H1 (cell line): ENCODE data around the gene PAK1IP1. TPM values are rescaled to one million over a fixed set of nuclear protein-coding genes. Genes with fewer than 3 reads are reported as not detected.
A peak's percentile ranks its signal among the peaks of the same experiment; 100 is the strongest.

Experiments used
- CTCF ChIA-PET: fragments of 300-600 bp; sonication (Branson Sonifier 250); formaldehyde crosslinking; loops from one replicate; lab custom pipeline; 2021; ENCODE audit not compliant: partially characterized antibody; lab: Charles Lee
- POLR2A ChIA-PET: fragments of 300-600 bp; sonication (Branson Sonifier 250); formaldehyde crosslinking; loops from one replicate; lab custom pipeline; 2021; ENCODE audit warnings: inconsistent platforms; ENCODE audit not compliant: partially characterized antibody; lab: Charles Lee
- DNase-seq, 2 experiments: peaks; one replicate each; pipeline versions ENCODE4 v3.0.0 to v3.0.0-alpha.2; 2010 to 2022; ENCODE audit warnings: low spot score in 2 of 2, low read depth in 1 of 2, mixed read lengths in 1 of 2
- FAIRE-seq: peaks from 2 replicates; lab custom pipeline; 2011; peaks lifted over from hg19 to GRCh38; lab: Jason Lieb, UNC
- H2AFZ ChIP-seq: 2 replicates; pipeline ENCODE4 v1.8.1; 2012; ENCODE audit warnings: low read length, inconsistent platforms
- H2AK5ac ChIP-seq: 2 replicates; pipeline ENCODE4 v1.6.1; 2013; ENCODE audit warnings: low read depth, low read length
- H2BK120ac ChIP-seq: replicated peaks from 2 replicates; pipeline ENCODE3; 2013; ENCODE audit warnings: low read depth, low read length, inconsistent platforms
- H2BK12ac ChIP-seq: 2 replicates; pipeline ENCODE4 v1.6.1; 2013; ENCODE audit warnings: low read depth, low read length
- H2BK15ac ChIP-seq: 2 replicates; pipeline ENCODE4 v1.6.1; 2013; ENCODE audit warnings: low read length
- H2BK20ac ChIP-seq: 2 replicates; pipeline ENCODE4 v1.6.1; 2013; ENCODE audit warnings: low read length
- H2BK5ac ChIP-seq: 2 replicates; pipeline ENCODE4 v1.6.1; 2013; ENCODE audit warnings: low read depth, low read length
- H3K14ac ChIP-seq: 2 replicates; pipeline ENCODE4 v1.6.1; 2013; ENCODE audit warnings: inconsistent platforms; ENCODE audit not compliant: insufficient read length
- H3K18ac ChIP-seq: 2 replicates; pipeline ENCODE4 v1.6.1; 2013; ENCODE audit warnings: low read length; ENCODE audit errors: extremely low read depth
- H3K23ac ChIP-seq: 2 replicates; pipeline ENCODE4 v1.6.1; 2013; ENCODE audit warnings: inconsistent platforms; ENCODE audit not compliant: insufficient read length
- H3K23me2 ChIP-seq: 2 replicates; pipeline ENCODE4 v1.6.1; 2013; ENCODE audit warnings: low read depth, low read length
- H3K27ac ChIP-seq: 2 replicates; pipeline ENCODE4 v1.6.1; 2011; ENCODE audit warnings: low read depth, low read length, inconsistent platforms
- H3K27me3 ChIP-seq, 4 experiments: replicated peaks in 1 of 4; 1 replicate in 1 of 4; 2 replicates in 3 of 4; pipeline versions ENCODE4 v1.6.1 to v1.8.1; 2011 to 2013; ENCODE audit warnings: low read length in 3 of 4, mild to moderate bottlenecking in 3 of 4, inconsistent platforms in 2 of 4, mixed read lengths in 2 of 4, moderate library complexity in 1 of 4; ENCODE audit not compliant: control insufficient read depth in 3 of 4, insufficient read depth in 3 of 4; ENCODE audit errors: extremely low read depth in 1 of 4
- H3K36me3 ChIP-seq, 4 experiments: 2 replicates each; pipeline versions ENCODE4 v1.6.1 to v1.8.1; 2011 to 2013; ENCODE audit warnings: mild to moderate bottlenecking in 4 of 4, low read length in 3 of 4, moderate library complexity in 2 of 4, control low read depth in 1 of 4, inconsistent platforms in 1 of 4; ENCODE audit not compliant: insufficient read depth in 4 of 4, control insufficient read depth in 2 of 4
- H3K4ac ChIP-seq: replicated peaks from 2 replicates; pipeline ENCODE3; 2013; ENCODE audit warnings: low read length, low read depth, mixed read lengths, inconsistent platforms; ENCODE audit not compliant: insufficient read length
- H3K4me1 ChIP-seq, 4 experiments: replicated peaks in 1 of 4; 1 replicate in 1 of 4; 2 replicates in 3 of 4; pipeline versions ENCODE4 v1.6.1 to v1.8.1; 2011 to 2013; ENCODE audit warnings: low read length in 3 of 4, inconsistent platforms in 2 of 4, mixed read lengths in 1 of 4; ENCODE audit not compliant: insufficient read depth in 4 of 4, control insufficient read depth in 3 of 4
- H3K4me2 ChIP-seq, 2 experiments: 2 replicates each; pipeline versions ENCODE4 v1.6.1 to v1.8.1; 2011 to 2013; ENCODE audit warnings: low read depth in 2 of 2, low read length in 2 of 2, control low read depth in 1 of 2, inconsistent platforms in 1 of 2, mild to moderate bottlenecking in 1 of 2; ENCODE audit not compliant: insufficient read depth in 1 of 2
- H3K4me3 ChIP-seq, 4 experiments: fragments of 200-600, 300-600 bp in 1 of 4; sonication (generic), shearing (Covaris generic), sonication (Bioruptor Twin) in 1 of 4; 2 replicates each; pipeline versions ENCODE4 v1.5.1 to v1.8.1; 2011 to 2016; ENCODE audit warnings: low read length in 4 of 4, low read depth in 3 of 4, control low read depth in 2 of 4, inconsistent platforms in 2 of 4, mild to moderate bottlenecking in 2 of 4, mixed read lengths in 1 of 4, moderate library complexity in 1 of 4; ENCODE audit not compliant: insufficient read depth in 2 of 4; ENCODE audit errors: extremely low read depth in 1 of 4
- H3K56ac ChIP-seq: replicated peaks from 2 replicates; pipeline ENCODE3; 2013; ENCODE audit warnings: low read depth, mild to moderate bottlenecking, mixed read lengths, low read length, inconsistent platforms; ENCODE audit not compliant: insufficient read length
- H3K79me1 ChIP-seq: 2 replicates; pipeline ENCODE4 v1.6.1; 2013; ENCODE audit warnings: low read depth, low read length, control low read depth
- H3K79me2 ChIP-seq, 2 experiments: 2 replicates each; pipeline versions ENCODE4 v1.6.1 to v1.8.1; 2012 to 2013; ENCODE audit warnings: low read length in 2 of 2, mild to moderate bottlenecking in 2 of 2, inconsistent platforms in 1 of 2; ENCODE audit not compliant: insufficient read depth in 2 of 2, control insufficient read depth in 1 of 2
- H3K9ac ChIP-seq, 4 experiments: replicated peaks in 1 of 4; 1 replicate in 1 of 4; 2 replicates in 3 of 4; pipeline versions ENCODE4 v1.6.1 to v1.8.1; 2011 to 2013; ENCODE audit warnings: low read depth in 3 of 4, low read length in 3 of 4, control low read depth in 2 of 4, mild to moderate bottlenecking in 2 of 4, moderate library complexity in 2 of 4, inconsistent platforms in 1 of 4; ENCODE audit errors: extremely low read depth in 1 of 4
- H3K9me3 ChIP-seq, 2 experiments: 2 replicates each; pipeline versions ENCODE4 v1.6.1 to v1.8.1; 2012 to 2013; ENCODE audit warnings: mild to moderate bottlenecking in 2 of 2, moderate library complexity in 2 of 2, control low read depth in 1 of 2, inconsistent platforms in 1 of 2, low read depth in 1 of 2, low read length in 1 of 2, mixed read lengths in 1 of 2; ENCODE audit not compliant: insufficient read depth in 2 of 2
- H4K20me1 ChIP-seq, 2 experiments: replicated peaks in 1 of 2; 2 replicates each; pipeline versions ENCODE3 to v1.8.1; 2011 to 2013; ENCODE audit warnings: inconsistent platforms in 2 of 2, low read length in 2 of 2, mild to moderate bottlenecking in 1 of 2; ENCODE audit not compliant: insufficient read depth in 2 of 2, control insufficient read depth in 1 of 2
- H4K5ac ChIP-seq: 2 replicates; pipeline ENCODE4 v1.6.1; 2013; ENCODE audit warnings: low read length, low read depth, mixed read lengths, inconsistent platforms; ENCODE audit not compliant: insufficient read length
- H4K8ac ChIP-seq: 2 replicates; pipeline ENCODE4 v1.8.0; 2013; ENCODE audit warnings: mild to moderate bottlenecking, moderate library complexity, low read length, inconsistent platforms; ENCODE audit not compliant: insufficient read depth; ENCODE audit errors: extremely low read depth
- H4K91ac ChIP-seq: replicated peaks from 2 replicates; pipeline ENCODE3; 2013; ENCODE audit warnings: low read length, mixed read lengths, inconsistent platforms; ENCODE audit not compliant: insufficient read length
- E2F6 ChIP-seq: IDR thresholded peaks from 2 replicates; pipeline ENCODE4 v1.6.1; 2012; ENCODE audit warnings: inconsistent platforms
- KDM4A ChIP-seq: IDR thresholded peaks from one replicate; pipeline ENCODE4 v1.7.1; 2012; ENCODE audit warnings: low read depth, mild to moderate bottlenecking, moderate library complexity, low read length, inconsistent platforms; ENCODE audit not compliant: severe bottlenecking
- RBBP5 ChIP-seq: IDR thresholded peaks from 2 replicates; pipeline ENCODE4 v1.7.1; 2012; ENCODE audit warnings: low read depth, mild to moderate bottlenecking, inconsistent platforms, low read length, moderate library complexity, borderline replicate concordance
- SIN3A ChIP-seq, 2 experiments: IDR thresholded peaks in 1 of 2; conservative IDR thresholded peaks in 1 of 2; 2 replicates each; pipeline ENCODE4 v1.6.1; 2011 to 2012; ENCODE audit warnings: low read length in 2 of 2, improper control_type of control experiment in 1 of 2, low read depth in 1 of 2, mild to moderate bottlenecking in 1 of 2
- SIRT6 ChIP-seq: IDR thresholded peaks from one replicate; pipeline ENCODE4 v1.7.1; 2012; ENCODE audit warnings: low read length, inconsistent platforms
- SUZ12 ChIP-seq: fragments of 200-600 bp; sonication (generic); IDR thresholded peaks from 2 replicates; pipeline ENCODE4 v1.6.1; 2012; ENCODE audit warnings: mild to moderate bottlenecking, inconsistent platforms, low read length, moderate library complexity, mixed read lengths
- WGBS, 2 experiments: shearing (Covaris generic) in 1 of 2; methylation state at CpG; one replicate each; pipeline versions ENCODE4 v1.1.6 to v1.1.7; 2013 to 2015; ENCODE audit warnings: low lambda C conversion rate in 2 of 2, mixed read lengths in 2 of 2, inconsistent platforms in 1 of 2, low coverage in 1 of 2, missing lambda C conversion rate in 1 of 2; ENCODE audit not compliant: insufficient replicate concordance in 2 of 2, insufficient coverage in 1 of 2, insufficient read length in 1 of 2; ENCODE audit errors: extremely low coverage in 1 of 2, missing lambda C conversion rate in 1 of 2; 5-methylcytosine and 5-hydroxymethylcytosine counted together
- polyA plus RNA-seq, 7 experiments: library from polyadenylated mRNA; depleted of rRNA in 3 of 7; stranded (reverse) in 5 of 7; unstranded in 2 of 7; fragments of >200 nt in 5 of 7; fragments of 200-250 nt in 2 of 7; gene quantifications; 1 replicate in 5 of 7; 2 replicates in 1 of 7; 4 replicates in 1 of 7; pipeline versions ENCODE4 v1.2.1 to v1.2.3, GENCODE V29; 2011 to 2013; ENCODE audit warnings: missing spikeins in 2 of 7, mixed read lengths in 2 of 7
- total RNA-seq: library from RNA; stranded (reverse); fragmentation: NEBNext Ultra II Directional; extraction: Animal tissue kit (Norgen Biotek cat#: 25700); gene quantifications from 2 replicates; pipeline ENCODE4 v1.2.1, GENCODE V29; 2021
- TF ChIP-seq, protein P1 (sequence below): IDR thresholded peaks from 2 replicates; pipeline ENCODE4 v1.6.1; 2012; ENCODE audit warnings: inconsistent platforms

The PAK1IP1 gene
- total and polyA plus RNA-seq, 2 of the 8 experiments (the other 6 are each of a cell fraction or from before 2014, with no cell fraction given): 19.7 to 43.6 TPM

DNA sequence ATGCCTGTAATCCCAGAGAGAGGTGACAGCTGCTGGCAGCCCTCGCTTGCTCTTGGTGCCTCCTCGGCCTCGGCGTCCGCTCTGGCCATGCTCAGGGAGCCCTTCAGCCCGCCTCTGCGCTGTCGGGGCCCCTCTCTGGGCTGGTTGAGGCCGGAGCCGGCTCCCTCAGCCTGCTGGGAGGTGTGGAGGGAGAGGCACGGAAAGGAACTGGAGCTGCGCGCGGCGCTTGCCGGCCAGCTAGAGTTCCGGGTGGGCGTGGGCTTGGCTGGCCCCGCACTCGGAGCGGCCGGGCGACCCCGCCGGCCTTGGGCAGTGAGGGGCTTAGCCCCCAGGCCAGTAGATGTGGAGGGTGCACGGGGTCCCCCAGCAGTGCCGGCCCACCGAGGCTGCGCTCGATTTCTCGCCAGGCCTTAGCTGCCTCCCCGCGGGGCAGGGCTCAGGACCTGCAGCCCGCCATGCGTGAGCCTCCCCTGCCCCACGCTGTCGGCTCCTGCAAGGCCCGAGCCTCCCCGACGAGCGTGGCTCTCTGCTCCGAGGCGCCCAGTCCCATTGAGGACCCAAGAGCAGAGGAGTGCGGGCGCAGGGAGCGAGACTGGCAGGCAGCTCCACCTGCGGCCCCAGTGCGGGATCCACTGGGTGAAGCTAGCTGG lies 34.9 kb upstream of the PAK1IP1 start:
- peaks cover 6% of the 10 kb centered on the region; the same call in 1 of the 2 replicates for H3K23me2 ChIP-seq
- H4K8ac ChIP-seq: peak overlapping the region; percentile 68; the same call in 1 of the 2 replicates
- no peak overlapping the region for H2BK120ac ChIP-seq
- H3K79me1 ChIP-seq: no peaks in the 10 kb centered on the region; the same call in 1 of the 2 replicates
- H3K9ac ChIP-seq: peak overlapping the region in 2 of 4 experiments; percentile 13 to 67; a peak in 4 of 7 replicates
- no peak overlapping the region for H2AK5ac ChIP-seq
- no peaks in the 10 kb centered on the region for H3K36me3 ChIP-seq
- H3K79me2 ChIP-seq: no peaks in the 10 kb centered on the region
- ChIA-PET POLR2A (interaction anchor here (0.6 to 2.4 kb wide), 26 partner anchors 8 to 1543 kb away, joined by 3 to 8 read pairs (median 4); partner anchors contain the start of genes C6orf52 and PAK1IP1), CTCF (interaction anchor here (0.6 to 1.7 kb wide), 11 partner anchors 9 to 142 kb away, joined by 3 to 7 read pairs (median 3); partner anchors contain the start of gene C6orf52)
- H3K4me2 ChIP-seq: peak overlapping the region; percentile 79
- no peaks in the 10 kb centered on the region for H4K20me1 ChIP-seq
- no peak overlapping the region for H2BK15ac ChIP-seq
- no peaks in the 10 kb centered on the region for H3K9me3 ChIP-seq
- H3K27ac ChIP-seq: no peak overlapping the region
- H3K4me1 ChIP-seq: peaks cover 0 to 3% (median 1%) of the 10 kb centered on the region in 4 experiments; a peak in 3 of 7 replicates
- H4K91ac ChIP-seq: no peak overlapping the region
- no peak overlapping the region for H2BK5ac ChIP-seq
- H2BK20ac ChIP-seq: no peak overlapping the region
- no peak overlapping the region for H4K5ac ChIP-seq
- H3K27me3 ChIP-seq: peaks cover 0 to 5% (median 2%) of the 10 kb centered on the region in 4 experiments; a peak in 3 of 7 replicates
- no peak overlapping the region for H3K14ac ChIP-seq
- no peak overlapping the region; the same call in 1 of the 2 replicates for H3K18ac ChIP-seq
- peak overlapping the region; percentile 52 to 69 (median 54) for H3K4me3 ChIP-seq
- H3K4ac ChIP-seq: no peak overlapping the region
- DNase-seq (peak in 1 of 2 experiments; percentile 69), FAIRE-seq (no peak)
- no peak overlapping the region for H3K56ac ChIP-seq
- TF ChIP-seq SIRT6 (no peak), SIN3A (conservative IDR thresholded peaks at IDR 0.05 in 1 of 2, IDR thresholded peaks at IDR 0.05 in 1 of 2; ENCODE audit: low read depth in 1 of 2, low read length in 2 of 2) (peak in 1 of 2 experiments; percentile 32; a peak in 1 of 4 replicates), KDM4A (peak; percentile 88), RBBP5 (peak; percentile 36; the same call in 1 of the 2 replicates), SUZ12 (no peak; the same call in 1 of the 2 replicates), E2F6 (peak; percentile 80)
- TF ChIP-seq, protein P1, sequence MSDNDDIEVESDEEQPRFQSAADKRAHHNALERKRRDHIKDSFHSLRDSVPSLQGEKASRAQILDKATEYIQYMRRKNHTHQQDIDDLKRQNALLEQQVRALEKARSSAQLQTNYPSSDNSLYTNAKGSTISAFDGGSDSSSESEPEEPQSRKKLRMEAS: peak; percentile 70; the same call in 1 of the 2 replicates
- no peak overlapping the region for H3K23ac ChIP-seq
- WGBS, 2 experiments: 19% methylated on average over 17 of the region's 48 CpGs; no CpG with 5 or more reads in 1 of the 2 experiments
- no peak overlapping the region for H2BK12ac ChIP-seq
- peak overlapping the region; percentile 36; the same call in 1 of the 2 replicates for H2AFZ ChIP-seq
